ENCODE data around the gene TLE1.

Gene TLE1

GRCh38 chr9:81686614-81687520, 2.5 kb downstream of the TLE1 start:
- peak; percentile 41 for DNase-seq

- DNase-seq: no peak
Observed at GRCh38 chr9:81685763-81686613, 3.4 kb downstream of the TLE1 start.

- DNase-seq: no peak
Observed at GRCh38 chr9:81684635-81685034, 4.7 kb downstream of the TLE1 start.

- DNase-seq: no peak
Observed at GRCh38 chr9:81683704-81684103, 5.6 kb downstream of the TLE1 start.

- DNase-seq: peak; percentile 71
Observed at GRCh38 chr9:81683238-81683637, 6.1 kb downstream of the TLE1 start.

- no peak for DNase-seq
Observed at GRCh38 chr9:81682797-81683196, 6.5 kb downstream of the TLE1 start.

GRCh38 chr9:81682177-81682576, 7.2 kb downstream of the TLE1 start:
- DNase-seq: no peak

GRCh38 chr9:81680506-81680905, 8.8 kb downstream of the TLE1 start:
- no peak for DNase-seq

- DNase-seq: no peak
Observed at GRCh38 chr9:81680006-81680405, 9.3 kb downstream of the TLE1 start.

- DNase-seq: no peak
Observed at GRCh38 chr9:81678088-81678487, 11.3 kb downstream of the TLE1 start.

GRCh38 chr9:81676395-81676794, 13.0 kb downstream of the TLE1 start:
- no peak for DNase-seq

GRCh38 chr9:81673310-81673709, 16.0 kb downstream of the TLE1 start:
- DNase-seq: no peak

- DNase-seq: no peak
Observed at GRCh38 chr9:81671880-81672280, 17.5 kb downstream of the TLE1 start.

GRCh38 chr9:81669866-81670265, 19.5 kb downstream of the TLE1 start:
- no peak for DNase-seq

GRCh38 chr9:81669041-81669651, 20.2 kb downstream of the TLE1 start:
- DNase-seq: no peak

GRCh38 chr9:81666123-81666522, 23.2 kb downstream of the TLE1 start:
- no peak for DNase-seq

GRCh38 chr9:81665322-81665871, 23.9 kb downstream of the TLE1 start:
- peak; percentile 87 for DNase-seq

- DNase-seq: no peak
Observed at GRCh38 chr9:81664638-81665222, 24.6 kb downstream of the TLE1 start.

- peak; percentile 93 for DNase-seq
Observed at GRCh38 chr9:81661339-81661738, 28.0 kb downstream of the TLE1 start.

- DNase-seq: no peak
Observed at GRCh38 chr9:81656871-81657337, 32.4 kb downstream of the TLE1 start.

- no peak for DNase-seq
Observed at GRCh38 chr9:81656004-81656403, 33.3 kb downstream of the TLE1 start.

GRCh38 chr9:81653240-81653639, 36.1 kb downstream of the TLE1 start:
- no peak for DNase-seq

Measured in NCI-H1436 treated with DMSO at 0.1 percent for 48 hours (cell line).